Activated CD8-positive, alpha-beta T cell treated with anti-CD3 and anti-CD28 coated beads for 36 hours (primary cell): ENCODE results near the gene PCDHB13. TPM values are rescaled to one million over a fixed set of nuclear protein-coding genes. Genes with fewer than 3 reads are reported as not detected.
"Not testable (repeated sequence)": the region's sequence is repeated elsewhere in the genome, so short reads cannot be mapped to it uniquely, and the experiment has no call there.

ENCODE experiments used
- ATAC-seq: fragments of 200-7000 bp; cut with Tn5 transposase; one replicate; pipeline ENCODE4 v1.10.0; 2021; ENCODE audit warnings: mild to moderate bottlenecking, moderate library complexity
- CTCF ChIA-PET: fragments of 350-600 bp; sonication (Branson Sonifier 250); formaldehyde crosslinking; loops from one replicate; lab custom pipeline; 2021; ENCODE audit warnings: antibody characterized with exemption; lab: Charles Lee
- POLR2A ChIA-PET: fragments of 350-600 bp; sonication (Branson Sonifier 250); formaldehyde crosslinking; loops from one replicate; lab custom pipeline; 2021; ENCODE audit warnings: antibody characterized with exemption; lab: Charles Lee
- DNase-seq: peaks from one replicate; pipeline ENCODE4 v3.0.0-alpha.2; 2020
- H3K27ac Mint-ChIP-seq: one replicate; pipeline ENCODE4 v1.8.0; 2021; ENCODE audit warnings: mild to moderate bottlenecking, mixed read lengths
- H3K27me3 Mint-ChIP-seq: one replicate; pipeline ENCODE4 v1.8.0; 2021; ENCODE audit warnings: mixed read lengths
- H3K36me3 Mint-ChIP-seq: one replicate; pipeline ENCODE4 v1.8.0; 2021; ENCODE audit warnings: low read depth, mixed read lengths
- H3K4me1 Mint-ChIP-seq: one replicate; pipeline ENCODE4 v1.8.0; 2021; ENCODE audit warnings: low read depth, mixed read lengths
- H3K4me3 Mint-ChIP-seq: one replicate; pipeline ENCODE4 v1.8.0; 2021; ENCODE audit warnings: mild to moderate bottlenecking, moderate library complexity, mixed read lengths
- H3K9me3 Mint-ChIP-seq: one replicate; pipeline ENCODE4 v1.8.0; 2021; ENCODE audit warnings: mixed read lengths
- CTCF ChIP-seq: fragments of 200-600 bp; IDR thresholded peaks from one replicate; pipeline ENCODE4 v1.8.0; 2022; ENCODE audit warnings: antibody characterized with exemption, mild to moderate bottlenecking
- intact Hi-C: fragments of 100-400 bp; cut with micrococcal nuclease; formaldehyde crosslinking; loops from one replicate; pipeline ENCODE4 v1.10.0; 2022
- total RNA-seq, 2 experiments: library from RNA; stranded (reverse); gene quantifications; one replicate each; pipeline ENCODE4 v1.2.3, GENCODE V29; 2021

Gene PCDHB13
- total RNA-seq = not detected

- not testable (repeated sequence) for H3K4me3 Mint-ChIP-seq
Observed at GRCh38 chr5:141213656-141214339, at the start of gene PCDHB13. PCDHB13 (plus strand) TSS chr5:141213919; CDS start chr5:141214124, 205 bp downstream.

GRCh38 chr5:141172381-141173204 lies 41.1 kb upstream of the PCDHB13 start, which contains the start of gene PCDHB7:
PCDHB7 (plus strand) TSS chr5:141172644; CDS start chr5:141172836, 192 bp downstream.
- CTCF ChIA-PET = interaction anchor here (0.6 to 0.9 kb wide), 4 partner anchors 18 to 192 kb away, joined by 3 read pairs; partner anchors contain the start of gene PCDHGA5
- Mint-ChIP-seq H3K27ac (no peak within 1 kb of the TSS), H3K9me3 (peaks cover 19% of the 10 kb centered on the region), H3K27me3 (peaks cover 35% of the 10 kb centered on the region), H3K4me3 (no peak within 1 kb of the TSS), H3K36me3 (peaks cover 5% of the 10 kb centered on the region), H3K4me1 (peaks cover 4% of the 10 kb centered on the region)
- DNase-seq (peak; percentile 26), ATAC-seq (no peak)
- intact Hi-C loops = no loop called here
- peak; percentile 73 for TF ChIP-seq CTCF
- POLR2A ChIA-PET = no interaction called here

More at GRCh38 chr5:141213656-141214339, at the start of gene PCDHB13:
- Mint-ChIP-seq H3K36me3 (peaks cover 10% of the 10 kb centered on the region), H3K27me3 (peaks cover 48% of the 10 kb centered on the region), H3K9me3 (peaks cover 11% of the 10 kb centered on the region)
- H3K27ac Mint-ChIP-seq, ATAC-seq, intact Hi-C loops, POLR2A ChIA-PET, H3K4me1 Mint-ChIP-seq: not testable (repeated sequence)
- CTCF ChIA-PET = interaction anchor here (1.1 kb wide), 1 partner anchor 350 kb away, joined by 6 read pairs; no protein-coding TSS in a partner anchor
- peak; percentile 37 for DNase-seq

GRCh38 chr5:141174291-141175104 lies 39.2 kb upstream of the PCDHB13 start:
- CTCF ChIA-PET = not testable (repeated sequence)

GRCh38 chr5:141175933-141176332 lies 37.8 kb upstream of the PCDHB13 start:
- ATAC-seq = no peak
- Mint-ChIP-seq H3K27me3 (peaks cover 20% of the 10 kb centered on the region), H3K27ac (no peak overlapping the region), H3K36me3 (peaks cover 7% of the 10 kb centered on the region), H3K9me3 (peaks cover 19% of the 10 kb centered on the region), H3K4me3 (no peak overlapping the region), H3K4me1 (peaks cover 4% of the 10 kb centered on the region)
- DNase-seq = no peak
- intact Hi-C loops = no loop called here
- ChIA-PET CTCF (no interaction called here), POLR2A (no interaction called here)
- TF ChIP-seq CTCF = no peak

More at GRCh38 chr5:141174291-141175104, 39.2 kb upstream of the PCDHB13 start:
- ATAC-seq, POLR2A ChIA-PET, H3K27ac Mint-ChIP-seq, H3K4me3 Mint-ChIP-seq, intact Hi-C loops, DNase-seq, H3K36me3 Mint-ChIP-seq, H3K4me1 Mint-ChIP-seq: not testable (repeated sequence)
- Mint-ChIP-seq H3K27me3 (peaks cover 23% of the 10 kb centered on the region), H3K9me3 (peaks cover 19% of the 10 kb centered on the region)

- Mint-ChIP-seq H3K27me3 (peaks cover 28% of the 10 kb centered on the region), H3K9me3 (peaks cover 19% of the 10 kb centered on the region)
- H3K36me3 Mint-ChIP-seq, POLR2A ChIA-PET, intact Hi-C loops, ATAC-seq, H3K4me3 Mint-ChIP-seq, H3K27ac Mint-ChIP-seq, DNase-seq, H3K4me1 Mint-ChIP-seq: not testable (repeated sequence)
- CTCF ChIA-PET = interaction anchor here (1.8 kb wide), 1 partner anchor 10 kb away, joined by 11 read pairs; the partner anchor contains the start of gene PCDHB9
Observed at GRCh38 chr5:141177577-141178191, 36.0 kb upstream of the PCDHB13 start, which contains the start of gene PCDHB8. PCDHB8 (plus strand) TSS chr5:141177790; CDS start chr5:141178035, 245 bp downstream.

GRCh38 chr5:141179371-141179770 lies 34.3 kb upstream of the PCDHB13 start:
- H3K27me3 Mint-ChIP-seq = peaks cover 31% of the 10 kb centered on the region
- ATAC-seq, H3K36me3 Mint-ChIP-seq, H3K9me3 Mint-ChIP-seq, H3K4me1 Mint-ChIP-seq, H3K4me3 Mint-ChIP-seq, H3K27ac Mint-ChIP-seq, CTCF ChIA-PET, POLR2A ChIA-PET, intact Hi-C loops, DNase-seq: not testable (repeated sequence)

GRCh38 chr5:141179876-141180275 lies 33.8 kb upstream of the PCDHB13 start:
- ATAC-seq, DNase-seq, H3K36me3 Mint-ChIP-seq, H3K9me3 Mint-ChIP-seq, H3K4me3 Mint-ChIP-seq, H3K4me1 Mint-ChIP-seq, POLR2A ChIA-PET, H3K27ac Mint-ChIP-seq, intact Hi-C loops, CTCF ChIA-PET: not testable (repeated sequence)
- peaks cover 33% of the 10 kb centered on the region for H3K27me3 Mint-ChIP-seq
